GM21381 (cell line): ENCODE data around the gene MRPS5.
"Not testable (repeated sequence)": the region's sequence is repeated elsewhere in the genome, so short reads cannot be mapped to it uniquely, and the experiment has no call there.

Experiments
- ATAC-seq: cut with Tn5 transposase; IDR thresholded peaks from one replicate; pipeline ENCODE4 v1.9.1; 2021; ENCODE audit warnings: mild to moderate bottlenecking, moderate library complexity; ENCODE audit not compliant: unreplicated experiment

The MRPS5 gene

GRCh38 chr2:95121407-95122196 is at the start of gene MRPS5:
Gene MRPS5 (minus strand): TSS chr2:95121808. CDS start chr2:95121791, 17 bp downstream.
- peak; percentile 92 for ATAC-seq

- ATAC-seq: peak; percentile 18
Observed at GRCh38 chr2:95166065-95166763, 44.6 kb upstream of the MRPS5 start.

- peak; percentile 94 for ATAC-seq
Observed at GRCh38 chr2:95165371-95166064, 43.9 kb upstream of the MRPS5 start, which contains the start of gene ZNF2. Gene ZNF2 (plus strand): TSS chr2:95165809. CDS start chr2:95176227, 10,418 bp downstream.

- peak; percentile 7 for ATAC-seq
Observed at GRCh38 chr2:95165030-95165370, 43.4 kb upstream of the MRPS5 start.

- ATAC-seq: peak; percentile 93
Observed at GRCh38 chr2:95159690-95160449, 38.3 kb upstream of the MRPS5 start, which contains the start of gene ZNF514. Gene ZNF514 (minus strand): TSS chr2:95159848. CDS start chr2:95153253, 6,595 bp downstream.

- ATAC-seq: peak; percentile 38
Observed at GRCh38 chr2:95158891-95159619, 37.4 kb upstream of the MRPS5 start.

- no peak for ATAC-seq
Observed at GRCh38 chr2:95158441-95158840, 36.8 kb upstream of the MRPS5 start.

- no peak for ATAC-seq
Observed at GRCh38 chr2:95149397-95149984, 27.9 kb upstream of the MRPS5 start.

- ATAC-seq: no peak
Observed at GRCh38 chr2:95143838-95144237, 22.2 kb upstream of the MRPS5 start.

- no peak for ATAC-seq
Observed at GRCh38 chr2:95138702-95139101, 17.1 kb upstream of the MRPS5 start.

- peak; percentile 15 for ATAC-seq
Observed at GRCh38 chr2:95122197-95122551, 566 bp upstream of the MRPS5 start.

GRCh38 chr2:95121093-95121406 is 558 bp downstream of the MRPS5 start:
- no peak for ATAC-seq

- peak; percentile 89 for ATAC-seq
Observed at GRCh38 chr2:95115418-95115817, 6.2 kb downstream of the MRPS5 start.

GRCh38 chr2:95113464-95113863 is 8.1 kb downstream of the MRPS5 start:
- no peak for ATAC-seq

GRCh38 chr2:95110395-95110794 is 11.2 kb downstream of the MRPS5 start:
- no peak for ATAC-seq

GRCh38 chr2:95109260-95109659 is 12.3 kb downstream of the MRPS5 start:
- ATAC-seq: no peak

GRCh38 chr2:95106081-95106480 is 15.5 kb downstream of the MRPS5 start:
- no peak for ATAC-seq

GRCh38 chr2:95104606-95105005 is 17.0 kb downstream of the MRPS5 start:
- ATAC-seq: no peak

- ATAC-seq: no peak
Observed at GRCh38 chr2:95099910-95100309, 21.7 kb downstream of the MRPS5 start.

- ATAC-seq: not testable (repeated sequence)
Observed at GRCh38 chr2:95098273-95098672, 23.3 kb downstream of the MRPS5 start.
